ENCODE data around the gene HSPA9. TPM values are rescaled to one million over a fixed set of nuclear protein-coding genes. Genes with fewer than 3 reads are reported as not detected.

Gene HSPA9
- total and polyA plus RNA-seq, 2 donors (not counting 1 experiment from before 2014, with no cell fraction given), result 66.5 to 139 TPM

- no peaks in the 10 kb centered on the region for H3K4me1 Mint-ChIP-seq
- no peaks in the 10 kb centered on the region for H3K9me3 Mint-ChIP-seq (ENCODE audit: insufficient read depth)
- no peaks in the 10 kb centered on the region for H3K79me2 ChIP-seq (ENCODE audit: control insufficient read depth, insufficient read depth, low read length)
- H3K27me3 Mint-ChIP-seq, result peaks cover 15% of the 10 kb centered on the region
- no peak overlapping the region for H3K4me3 ChIP-seq (ENCODE audit: control extremely low read depth in 1 of 5, extremely low read depth in 1 of 5, insufficient read depth in 1 of 5, low read depth in 2 of 5, low read length in 4 of 5)
- CTCF ChIA-PET, result no interaction called here
- DNase-seq, result no peak
- no peak overlapping the region for H3K27ac Mint-ChIP-seq
- H3K27me3 ChIP-seq (replicated peaks in 1 of 4; ENCODE audit: control extremely low read depth in 1 of 4, control insufficient read depth in 3 of 4, insufficient read depth in 4 of 4, low read length in 3 of 4), result no peaks in the 10 kb centered on the region
- POLR2A ChIA-PET, result no interaction called here
- ATAC-seq (ENCODE audit: low read depth), result no peak
- TF ChIP-seq CTCF (IDR thresholded peaks at IDR 0.05), result no peak
- no peak for TF ChIP-seq EZH2 (IDR thresholded peaks at IDR 0.05; ENCODE audit: borderline replicate concordance, insufficient read depth, low read depth, low read length, poor library complexity, severe bottlenecking)
- no peak overlapping the region for H3K4me2 ChIP-seq (replicated peaks; ENCODE audit: low read depth, low read length, poor library complexity, severe bottlenecking)
- H3K9ac ChIP-seq (ENCODE audit: low read length), result no peak overlapping the region
- H3K4me3 Mint-ChIP-seq, result no peak overlapping the region
- H3K27ac ChIP-seq (ENCODE audit: low read length in 2 of 2), result no peak overlapping the region
- H3K4me1 ChIP-seq (ENCODE audit: control insufficient read depth in 2 of 2, insufficient read depth in 2 of 2, low read length in 2 of 2), result no peaks in the 10 kb centered on the region
- no peaks in the 10 kb centered on the region for H3K9me3 ChIP-seq (ENCODE audit: control extremely low read depth in 1 of 3, control insufficient read depth in 2 of 3, insufficient read depth in 1 of 3, low read length in 2 of 3)
- H4K20me1 ChIP-seq (ENCODE audit: control insufficient read depth, insufficient read depth, low read length, poor library complexity, severe bottlenecking), result no peaks in the 10 kb centered on the region
- intact Hi-C loops (cut with micrococcal nuclease), result no loop called here
- no peak overlapping the region for H2AFZ ChIP-seq (ENCODE audit: insufficient read depth, low read depth, low read length, poor library complexity, severe bottlenecking)
- no peaks in the 10 kb centered on the region for H3K36me3 ChIP-seq (replicated peaks in 1 of 2; ENCODE audit: control extremely low read depth in 1 of 2, control insufficient read depth in 1 of 2, extremely low read depth in 1 of 2, insufficient read depth in 2 of 2, low read length in 1 of 2)
Observed at GRCh38 chr5:138585157-138585556, 10.0 kb upstream of the HSPA9 start.

- Mint-ChIP-seq H3K4me1 (peaks cover 4% of the 10 kb centered on the region), H3K9me3 (ENCODE audit: insufficient read depth) (no peaks in the 10 kb centered on the region), H3K27ac (no peak overlapping the region), H3K27me3 (peaks cover 15% of the 10 kb centered on the region), H3K4me3 (no peak overlapping the region)
- Histone ChIP-seq H3K4me2 (replicated peaks; ENCODE audit: low read depth, low read length, poor library complexity, severe bottlenecking) (no peak overlapping the region), H3K27me3 (replicated peaks in 1 of 4; ENCODE audit: control extremely low read depth in 1 of 4, control insufficient read depth in 3 of 4, insufficient read depth in 4 of 4, low read length in 3 of 4) (no peaks in the 10 kb centered on the region), H2AFZ (ENCODE audit: insufficient read depth, low read depth, low read length, poor library complexity, severe bottlenecking) (no peak overlapping the region), H3K79me2 (ENCODE audit: control insufficient read depth, insufficient read depth, low read length) (no peaks in the 10 kb centered on the region), H4K20me1 (ENCODE audit: control insufficient read depth, insufficient read depth, low read length, poor library complexity, severe bottlenecking) (no peaks in the 10 kb centered on the region), H3K27ac (ENCODE audit: low read length in 2 of 2) (no peak overlapping the region), H3K9ac (ENCODE audit: low read length) (no peak overlapping the region), H3K36me3 (replicated peaks in 1 of 2; ENCODE audit: control extremely low read depth in 1 of 2, control insufficient read depth in 1 of 2, extremely low read depth in 1 of 2, insufficient read depth in 2 of 2, low read length in 1 of 2) (no peaks in the 10 kb centered on the region), H3K9me3 (ENCODE audit: control extremely low read depth in 1 of 3, control insufficient read depth in 2 of 3, insufficient read depth in 1 of 3, low read length in 2 of 3) (no peaks in the 10 kb centered on the region), H3K4me1 (ENCODE audit: control insufficient read depth in 2 of 2, insufficient read depth in 2 of 2, low read length in 2 of 2) (no peaks in the 10 kb centered on the region), H3K4me3 (ENCODE audit: control extremely low read depth in 1 of 5, extremely low read depth in 1 of 5, insufficient read depth in 1 of 5, low read depth in 2 of 5, low read length in 4 of 5) (no peak overlapping the region)
- ATAC-seq (ENCODE audit: low read depth), result no peak
- POLR2A ChIA-PET, result no interaction called here
- TF ChIP-seq EZH2 (IDR thresholded peaks at IDR 0.05; ENCODE audit: borderline replicate concordance, insufficient read depth, low read depth, low read length, poor library complexity, severe bottlenecking), result no peak
- no peak for TF ChIP-seq CTCF (IDR thresholded peaks at IDR 0.05)
- intact Hi-C loops (cut with micrococcal nuclease), result no loop called here
- no peak for DNase-seq
- CTCF ChIA-PET, result no interaction called here
- WGBS (ENCODE audit: insufficient coverage), result 67% methylated on average over 2 of the region's 8 CpGs
Observed at GRCh38 chr5:138583984-138584637, 8.9 kb upstream of the HSPA9 start.
